ENCODE results near the gene YIPF6. TPM values are rescaled to one million over a fixed set of nuclear protein-coding genes. Genes with fewer than 3 reads are reported as not detected.
A peak's percentile ranks its signal among the peaks of the same experiment; 100 is the strongest.

YIPF6 gene
- total and polyA plus RNA-seq, 9 of the 15 experiments (the other 6 are each of a cell fraction or from before 2014, with no cell fraction given): 7.7 to 44.2 (median 22.4) TPM

DNA sequence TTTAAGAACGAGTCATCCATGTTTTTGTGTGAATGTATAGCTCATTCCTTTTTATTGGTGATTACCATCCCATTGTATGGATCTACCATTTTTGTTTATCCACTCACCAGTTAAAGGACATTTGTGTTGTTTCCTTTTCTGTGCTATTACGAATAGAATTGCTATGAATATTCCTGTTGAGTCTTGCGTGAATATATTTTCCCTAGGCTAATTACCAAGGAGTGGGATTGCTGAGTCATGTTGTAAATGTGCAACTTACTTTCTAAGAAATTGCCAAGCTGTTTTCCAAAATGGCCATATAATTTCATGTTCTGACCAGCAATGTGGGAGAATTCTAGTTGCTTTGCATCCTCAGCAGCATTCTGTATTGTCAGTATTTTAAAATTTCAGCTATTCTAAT, 51.3 kb downstream of the YIPF6 start:
- ChIA-PET POLR2A (interaction anchor here (1.0 kb wide), 1 partner anchor 10 kb away, joined by 3 read pairs; no protein-coding TSS in a partner anchor), CTCF (ENCODE audit: low intra/inter-chr PET ratio) (no interaction called here)
- no peaks in the 10 kb centered on the region for H3K79me2 ChIP-seq (ENCODE audit: control insufficient read depth, insufficient read depth, low read length)
- no peak overlapping the region for H3K4me3 ChIP-seq
- TF ChIP-seq ZNF316 (IDR thresholded peaks at IDR 0.05) (peak; percentile 93), KAT8 (IDR thresholded peaks at IDR 0.05; ENCODE audit: low read depth) (no peak), MAFK (IDR thresholded peaks at IDR 0.05; ENCODE audit: low read length) (peak; percentile 68; the same call in 1 of the 2 replicates), NFE2L1 (tag; IDR thresholded peaks at IDR 0.05; ENCODE audit: borderline replicate concordance, low read depth) (peak; percentile 68; the same call in 1 of the 2 replicates), PHB (CRISPR knock-in tag; IDR thresholded peaks at IDR 0.05) (no peak), C11orf30 (IDR thresholded peaks at IDR 0.05; ENCODE audit: low read depth) (peak; percentile 86), ZNF224 (CRISPR knock-in tag; IDR thresholded peaks at IDR 0.05) (no peak), CEBPB (tag; IDR thresholded peaks at IDR 0.05) (no peak), BACH1 (tag; IDR thresholded peaks at IDR 0.05) (peak; percentile 72; the same call in 1 of the 2 replicates), ZNF197 (CRISPR knock-in tag; IDR thresholded peaks at IDR 0.05; ENCODE audit: low read depth) (no peak), MAFG (tag; conservative IDR thresholded peaks at IDR 0.05) (peak; percentile 87), XRCC5 (IDR thresholded peaks at IDR 0.05; ENCODE audit: low read depth, low read length) (no peak), MAFF (IDR thresholded peaks at IDR 0.05; ENCODE audit: low read length) (peak; percentile 72; the same call in 1 of the 2 replicates), NFE2 (IDR thresholded peaks at IDR 0.05; ENCODE audit: low read depth) (peak; percentile 85)
- peak; percentile 19 for FAIRE-seq
- no peaks in the 10 kb centered on the region for H3K27me3 ChIP-seq (ENCODE audit: control insufficient read depth in 2 of 2, insufficient read depth in 2 of 2, low read length in 2 of 2)
- ATAC-seq: no peak
- intact Hi-C loops (cut with micrococcal nuclease): no loop called here
- H3K4me1 ChIP-seq (replicated peaks in 1 of 2; ENCODE audit: control insufficient read depth in 2 of 2, insufficient read depth in 2 of 2, low read length in 2 of 2): peaks cover 0 to 2% of the 10 kb centered on the region in 2 experiments; a peak in 1 of 5 replicates
- H3K4me2 ChIP-seq (ENCODE audit: insufficient read depth, low read length): no peak overlapping the region
- H3K9me3 ChIP-seq (replicated peaks; ENCODE audit: control insufficient read depth, insufficient read depth, low read depth, low read length): no peaks in the 10 kb centered on the region
- H4K20me1 ChIP-seq (replicated peaks; ENCODE audit: control insufficient read depth, insufficient read depth, low read length): no peaks in the 10 kb centered on the region
- H2AFZ ChIP-seq (ENCODE audit: low read depth, low read length): peak overlapping the region; percentile 74
- H3K27ac ChIP-seq (ENCODE audit: extremely low read depth, low read depth, low read length): no peak overlapping the region
- no peaks in the 10 kb centered on the region for H3K9me1 ChIP-seq (ENCODE audit: control insufficient read depth, insufficient read depth, low read length)
- in situ Hi-C loops (cut with MboI): no loop called here
- H3K9ac ChIP-seq (ENCODE audit: insufficient read depth in 1 of 2, low read depth in 2 of 2, low read length in 2 of 2): no peak overlapping the region
- WGBS (ENCODE audit: insufficient coverage, low coverage, missing lambda C conversion rate): 29% methylated on average over 3 of the region's 3 CpGs
- no TSS peak for BruUV-seq (replicated peaks)
- H3K36me3 ChIP-seq (ENCODE audit: control insufficient read depth, insufficient read depth, low read length): no peaks in the 10 kb centered on the region
- DNase-seq (ENCODE audit: extremely low read depth in 1 of 4, low spot score in 3 of 4): peak in 1 of 4 experiments; percentile 13

Data from K562 (cell line).